ENCODE results near the gene SHMT1. TPM values are rescaled to one million over a fixed set of nuclear protein-coding genes. Genes with fewer than 3 reads are reported as not detected.
A peak's percentile ranks its signal among the peaks of the same experiment; 100 is the strongest.

The SHMT1 gene
- total RNA-seq, 2 experiments from 2014 or later, result 5.6 to 7.1 TPM

DNA sequence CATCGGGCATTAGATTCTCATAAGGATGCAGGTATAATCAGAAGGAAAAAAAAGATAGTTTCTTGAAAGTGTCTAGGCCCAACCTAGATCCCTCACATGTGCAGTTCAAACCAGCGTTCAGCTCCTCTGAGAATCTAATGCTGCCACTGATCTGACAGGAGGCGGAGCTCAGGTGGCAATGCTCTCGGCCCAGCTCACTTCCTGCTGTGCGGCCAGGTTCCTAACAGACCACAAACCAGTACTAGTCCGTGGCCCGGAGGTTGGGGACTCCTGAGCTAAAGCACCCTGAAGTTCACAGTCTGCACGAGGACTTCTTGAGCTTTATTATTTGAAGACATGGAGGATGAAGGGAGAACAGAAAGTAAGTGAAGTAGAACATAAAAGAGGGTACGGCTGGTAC is 31.5 kb downstream of the SHMT1 start:
- Mint-ChIP-seq H3K9me3 (no peaks in the 10 kb centered on the region), H3K27me3 (no peaks in the 10 kb centered on the region), H3K36me3 (ENCODE audit: low read depth) (peaks cover 52% of the 10 kb centered on the region), H3K27ac (peak overlapping the region; percentile 65), H3K4me3 (no peak overlapping the region), H3K4me1 (ENCODE audit: low read depth) (peaks cover 9% of the 10 kb centered on the region)
- Histone ChIP-seq H3K27ac (ENCODE audit: low read depth in 1 of 2, low read length in 2 of 2) (no peak overlapping the region), H3K36me3 (ENCODE audit: insufficient read depth, low read length) (peaks cover 37% of the 10 kb centered on the region), H3K27me3 (ENCODE audit: control insufficient read depth in 1 of 2, insufficient read depth in 2 of 2, low read length in 2 of 2) (no peaks in the 10 kb centered on the region), H3K4me1 (ENCODE audit: insufficient read depth, low read length) (peaks cover 14% of the 10 kb centered on the region), H3K4me3 (ENCODE audit: low read length) (no peak overlapping the region), H3K9me3 (ENCODE audit: control insufficient read depth in 1 of 2, insufficient read depth in 1 of 2, low read length in 2 of 2) (no peaks in the 10 kb centered on the region)
- POLR2A ChIA-PET, result interaction anchor here (0.6 to 1.1 kb wide), 2 partner anchors 16 to 31 kb away, joined by 3 to 4 read pairs; partner anchors contain the start of gene SHMT1
- TF ChIP-seq, protein P1, sequence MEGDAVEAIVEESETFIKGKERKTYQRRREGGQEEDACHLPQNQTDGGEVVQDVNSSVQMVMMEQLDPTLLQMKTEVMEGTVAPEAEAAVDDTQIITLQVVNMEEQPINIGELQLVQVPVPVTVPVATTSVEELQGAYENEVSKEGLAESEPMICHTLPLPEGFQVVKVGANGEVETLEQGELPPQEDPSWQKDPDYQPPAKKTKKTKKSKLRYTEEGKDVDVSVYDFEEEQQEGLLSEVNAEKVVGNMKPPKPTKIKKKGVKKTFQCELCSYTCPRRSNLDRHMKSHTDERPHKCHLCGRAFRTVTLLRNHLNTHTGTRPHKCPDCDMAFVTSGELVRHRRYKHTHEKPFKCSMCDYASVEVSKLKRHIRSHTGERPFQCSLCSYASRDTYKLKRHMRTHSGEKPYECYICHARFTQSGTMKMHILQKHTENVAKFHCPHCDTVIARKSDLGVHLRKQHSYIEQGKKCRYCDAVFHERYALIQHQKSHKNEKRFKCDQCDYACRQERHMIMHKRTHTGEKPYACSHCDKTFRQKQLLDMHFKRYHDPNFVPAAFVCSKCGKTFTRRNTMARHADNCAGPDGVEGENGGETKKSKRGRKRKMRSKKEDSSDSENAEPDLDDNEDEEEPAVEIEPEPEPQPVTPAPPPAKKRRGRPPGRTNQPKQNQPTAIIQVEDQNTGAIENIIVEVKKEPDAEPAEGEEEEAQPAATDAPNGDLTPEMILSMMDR (IDR thresholded peaks at IDR 0.05), result no peak
- CTCF ChIA-PET, result interaction anchor here (0.5 kb wide), 1 partner anchor 12 kb away, joined by 4 read pairs; no protein-coding TSS in a partner anchor
- intact Hi-C loops (cut with DNase I, micrococcal nuclease), result no loop called here
- peak in 2 of 14 experiments; percentile 9 to 43 for DNase-seq
- ATAC-seq (ENCODE audit: poor library complexity), result peak; percentile 46

DNA sequence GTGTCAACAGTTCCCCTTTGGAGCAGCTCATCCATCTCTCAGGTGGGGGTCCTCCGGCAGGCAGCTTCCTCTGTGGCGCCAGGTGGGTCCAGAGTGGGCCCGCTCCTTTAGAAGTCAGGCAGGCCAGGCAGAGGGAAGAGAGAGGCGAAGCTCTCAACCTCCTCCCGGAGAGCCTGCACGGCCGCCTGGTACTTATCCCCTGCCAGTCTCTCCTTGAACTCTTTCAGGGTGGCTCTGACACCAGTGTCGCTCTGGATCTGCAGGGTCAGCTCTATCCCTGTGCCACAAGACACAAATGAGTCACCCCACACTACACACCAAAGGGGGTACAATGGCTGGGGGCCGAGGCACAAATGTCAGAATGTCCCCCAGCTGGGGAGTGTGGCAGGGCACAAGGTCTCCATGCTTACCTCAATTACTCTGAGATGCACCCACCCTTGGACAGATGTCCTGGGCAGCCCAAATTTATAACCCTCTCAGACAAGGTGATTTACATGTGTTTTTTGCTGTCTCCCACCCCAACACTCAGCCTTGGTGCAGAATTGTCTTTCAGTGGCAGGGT is 34.6 kb downstream of the SHMT1 start:
- peaks cover 52% of the 10 kb centered on the region for H3K36me3 ChIP-seq (ENCODE audit: insufficient read depth, low read length)
- TF ChIP-seq, protein P1 (IDR thresholded peaks at IDR 0.05), result no peak
- H3K4me1 ChIP-seq (ENCODE audit: insufficient read depth, low read length), result peaks cover 17% of the 10 kb centered on the region
- CTCF ChIA-PET, result no interaction called here
- intact Hi-C loops (cut with DNase I, micrococcal nuclease), result no loop called here
- ATAC-seq (ENCODE audit: poor library complexity) (no peak), DNase-seq (no peak)
- Mint-ChIP-seq H3K4me1 (ENCODE audit: low read depth) (peaks cover 16% of the 10 kb centered on the region), H3K4me3 (no peak overlapping the region), H3K27me3 (no peaks in the 10 kb centered on the region), H3K27ac (no peak overlapping the region), H3K36me3 (ENCODE audit: low read depth) (peaks cover 75% of the 10 kb centered on the region), H3K9me3 (no peaks in the 10 kb centered on the region)
- H3K4me3 ChIP-seq (ENCODE audit: low read length), result no peak overlapping the region
- H3K27ac ChIP-seq (ENCODE audit: low read depth in 1 of 2, low read length in 2 of 2), result no peak overlapping the region
- H3K9me3 ChIP-seq (ENCODE audit: control insufficient read depth in 1 of 2, insufficient read depth in 1 of 2, low read length in 2 of 2), result no peaks in the 10 kb centered on the region
- no peaks in the 10 kb centered on the region for H3K27me3 ChIP-seq (ENCODE audit: control insufficient read depth in 1 of 2, insufficient read depth in 2 of 2, low read length in 2 of 2)
- POLR2A ChIA-PET, result interaction anchor here (1.2 kb wide), 1 partner anchor 35 kb away, joined by 3 read pairs; the partner anchor contains the start of gene SHMT1

GRCh38 chr17:18327556-18327955 is 35.8 kb downstream of the SHMT1 start:
- H3K27ac Mint-ChIP-seq, result no peak overlapping the region
- CTCF ChIA-PET, result no interaction called here

More at GRCh38 chr17:18327556-18327955, 35.8 kb downstream of the SHMT1 start:
- Mint-ChIP-seq H3K4me3 (no peak overlapping the region), H3K9me3 (no peaks in the 10 kb centered on the region), H3K36me3 (ENCODE audit: low read depth) (peaks cover 86% of the 10 kb centered on the region), H3K27me3 (no peaks in the 10 kb centered on the region), H3K4me1 (ENCODE audit: low read depth) (peaks cover 16% of the 10 kb centered on the region)
- Histone ChIP-seq H3K9me3 (ENCODE audit: control insufficient read depth in 1 of 2, insufficient read depth in 1 of 2, low read length in 2 of 2) (no peaks in the 10 kb centered on the region), H3K4me1 (ENCODE audit: insufficient read depth, low read length) (peaks cover 21% of the 10 kb centered on the region), H3K4me3 (ENCODE audit: low read length) (no peak overlapping the region), H3K27me3 (ENCODE audit: control insufficient read depth in 1 of 2, insufficient read depth in 2 of 2, low read length in 2 of 2) (no peaks in the 10 kb centered on the region), H3K36me3 (ENCODE audit: insufficient read depth, low read length) (peaks cover 64% of the 10 kb centered on the region), H3K27ac (ENCODE audit: low read depth in 1 of 2, low read length in 2 of 2) (no peak overlapping the region)
- POLR2A ChIA-PET, result interaction anchor here (1.0 to 1.2 kb wide), 2 partner anchors 22 to 36 kb away, joined by 3 read pairs; partner anchors contain the start of gene SHMT1
- DNase-seq (no peak), ATAC-seq (ENCODE audit: poor library complexity) (no peak)
- TF ChIP-seq, protein P1 (IDR thresholded peaks at IDR 0.05), result no peak
- intact Hi-C loops (cut with DNase I, micrococcal nuclease), result no loop called here

All from CD4-positive, alpha-beta T cell (primary cell).